Measurements from ENCODE around the gene USP33. TPM values are rescaled to one million over a fixed set of nuclear protein-coding genes. Genes with fewer than 3 reads are reported as not detected.

The USP33 gene
- total RNA-seq, 1 donor from 2014 or later, result 24.2 TPM

- peaks cover 53% of the 10 kb centered on the region for H3K36me3 ChIP-seq
- DNase-seq, result no peak
- intact Hi-C loops (cut with micrococcal nuclease), result no loop called here
- H3K27ac ChIP-seq (replicated peaks), result no peak overlapping the region
- H3K9me3 ChIP-seq (replicated peaks), result no peaks in the 10 kb centered on the region
- TF ChIP-seq CTCF (IDR thresholded peaks at IDR 0.05; ENCODE audit: borderline replicate concordance), result no peak
- H3K4me1 ChIP-seq, result peaks cover 18% of the 10 kb centered on the region
- no peak overlapping the region for H3K4me3 ChIP-seq
- H3K27me3 ChIP-seq (ENCODE audit: low read depth), result no peaks in the 10 kb centered on the region
Measured at GRCh38 chr1:77732090-77732489, 27.6 kb downstream of the USP33 start.

- H3K27ac ChIP-seq (replicated peaks), result no peak overlapping the region
- no peak for TF ChIP-seq CTCF (IDR thresholded peaks at IDR 0.05; ENCODE audit: borderline replicate concordance)
- intact Hi-C loops (cut with micrococcal nuclease), result loop anchor here (10.0 kb wide), 1 partner anchor 219 kb away; no protein-coding TSS in a partner anchor
- no peak overlapping the region for H3K4me3 ChIP-seq
- no peak for DNase-seq
- H3K4me1 ChIP-seq, result peaks cover 6% of the 10 kb centered on the region
- no peaks in the 10 kb centered on the region for H3K9me3 ChIP-seq (replicated peaks)
- H3K27me3 ChIP-seq (ENCODE audit: low read depth), result no peaks in the 10 kb centered on the region
- peaks cover 96% of the 10 kb centered on the region for H3K36me3 ChIP-seq
Measured at GRCh38 chr1:77725706-77726105, 33.9 kb downstream of the USP33 start.

- Histone ChIP-seq H3K4me1 (no peaks in the 10 kb centered on the region), H3K27me3 (ENCODE audit: low read depth) (no peaks in the 10 kb centered on the region), H3K4me3 (no peak overlapping the region), H3K27ac (replicated peaks) (no peak overlapping the region), H3K36me3 (peaks cover 96% of the 10 kb centered on the region), H3K9me3 (replicated peaks) (no peaks in the 10 kb centered on the region)
- intact Hi-C loops (cut with micrococcal nuclease), result no loop called here
- DNase-seq, result no peak
- no peak for TF ChIP-seq CTCF (IDR thresholded peaks at IDR 0.05; ENCODE audit: borderline replicate concordance)
Measured at GRCh38 chr1:77718181-77718580, 41.5 kb downstream of the USP33 start.

- H3K4me3 ChIP-seq, result no peak overlapping the region
- peaks cover 98% of the 10 kb centered on the region for H3K36me3 ChIP-seq
- intact Hi-C loops (cut with micrococcal nuclease), result no loop called here
- H3K27me3 ChIP-seq (ENCODE audit: low read depth), result no peaks in the 10 kb centered on the region
- H3K27ac ChIP-seq (replicated peaks), result no peak overlapping the region
- no peak for TF ChIP-seq CTCF (IDR thresholded peaks at IDR 0.05; ENCODE audit: borderline replicate concordance)
- no peaks in the 10 kb centered on the region for H3K4me1 ChIP-seq
- no peaks in the 10 kb centered on the region for H3K9me3 ChIP-seq (replicated peaks)
- DNase-seq, result no peak
Measured at GRCh38 chr1:77716065-77716464, 43.6 kb downstream of the USP33 start.

GRCh38 chr1:77709727-77710126 is 49.9 kb downstream of the USP33 start:
- Histone ChIP-seq H3K4me3 (no peak overlapping the region), H3K36me3 (peaks cover 82% of the 10 kb centered on the region), H3K27ac (replicated peaks) (no peak overlapping the region), H3K9me3 (replicated peaks) (no peaks in the 10 kb centered on the region), H3K27me3 (ENCODE audit: low read depth) (no peaks in the 10 kb centered on the region), H3K4me1 (no peaks in the 10 kb centered on the region)
- intact Hi-C loops (cut with micrococcal nuclease), result no loop called here
- DNase-seq, result no peak
- no peak for TF ChIP-seq CTCF (IDR thresholded peaks at IDR 0.05; ENCODE audit: borderline replicate concordance)

GRCh38 chr1:77706321-77706720 is 53.3 kb downstream of the USP33 start:
- Histone ChIP-seq H3K27me3 (ENCODE audit: low read depth) (no peaks in the 10 kb centered on the region), H3K27ac (replicated peaks) (no peak overlapping the region), H3K4me3 (no peak overlapping the region), H3K9me3 (replicated peaks) (no peaks in the 10 kb centered on the region), H3K4me1 (no peaks in the 10 kb centered on the region), H3K36me3 (peaks cover 48% of the 10 kb centered on the region)
- intact Hi-C loops (cut with micrococcal nuclease), result no loop called here
- TF ChIP-seq CTCF (IDR thresholded peaks at IDR 0.05; ENCODE audit: borderline replicate concordance), result no peak
- DNase-seq, result no peak

Measured in left ventricle myocardium inferior (tissue), 1 donor.